HUES64 (cell line): ENCODE measurements around the gene VAPA.

Experiments
- H3K27ac ChIP-seq: 2 replicates; pipeline ENCODE4 v1.7.0; 2013; ENCODE audit warnings: low read depth, low read length, inconsistent platforms
- H3K27me3 ChIP-seq: 2 replicates; pipeline ENCODE4 v1.6.1; 2013; ENCODE audit warnings: mild to moderate bottlenecking, low read length; ENCODE audit not compliant: insufficient read depth
- H3K36me3 ChIP-seq: 2 replicates; pipeline ENCODE4 v1.6.1; 2013; ENCODE audit warnings: mild to moderate bottlenecking, low read length; ENCODE audit not compliant: insufficient read depth
- H3K4me1 ChIP-seq: 2 replicates; pipeline ENCODE4 v1.6.1; 2013; ENCODE audit warnings: mild to moderate bottlenecking, low read length, moderate library complexity; ENCODE audit not compliant: insufficient read depth
- H3K4me3 ChIP-seq: 2 replicates; pipeline ENCODE4 v1.5.1; 2013; ENCODE audit warnings: mild to moderate bottlenecking, low read length, moderate library complexity
- H3K9ac ChIP-seq: 2 replicates; pipeline ENCODE4 v1.6.1; 2013; ENCODE audit warnings: mild to moderate bottlenecking, low read depth, low read length
- H3K9me3 ChIP-seq: 2 replicates; pipeline ENCODE4 v1.6.1; 2013; ENCODE audit warnings: low read depth, low read length; ENCODE audit not compliant: insufficient read depth
- WGBS: fragments of 150-250, 120-280 bp; methylation state at CpG from one replicate; pipeline ENCODE4 v1.1.7; 2013; ENCODE audit warnings: missing lambda C conversion rate; 5-methylcytosine and 5-hydroxymethylcytosine counted together

Gene VAPA

DNA sequence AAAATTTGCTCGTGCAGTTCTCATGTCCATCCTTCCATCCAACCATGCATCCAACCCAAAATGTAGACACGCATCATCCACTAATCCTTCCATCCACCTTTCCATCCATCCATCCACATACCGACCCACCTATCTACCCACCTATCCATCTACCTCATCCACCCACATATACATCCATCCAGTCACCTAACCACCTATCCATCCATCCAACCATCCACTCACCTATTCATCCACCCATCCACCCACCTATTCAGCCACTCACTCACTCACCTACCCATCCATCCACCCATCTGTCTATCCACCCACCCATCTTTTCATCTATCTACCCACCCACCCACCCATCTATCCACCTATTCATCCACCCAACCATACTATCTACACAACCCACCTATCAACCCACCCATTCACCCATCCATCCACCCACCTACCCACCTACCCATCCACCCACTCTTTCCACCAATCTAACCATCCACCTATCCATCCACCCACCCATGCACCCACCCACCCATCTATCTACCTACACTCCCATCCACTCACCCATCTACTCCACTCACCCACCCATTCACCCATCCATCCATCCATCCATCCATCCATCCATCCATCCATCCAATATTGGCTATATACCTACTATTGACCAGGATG is 94.3 kb downstream of the VAPA start:
- H3K27me3 ChIP-seq, result no peaks in the 10 kb centered on the region
- no peaks in the 10 kb centered on the region for H3K9me3 ChIP-seq
- H3K4me3 ChIP-seq, result no peak overlapping the region
- no peaks in the 10 kb centered on the region for H3K4me1 ChIP-seq
- H3K27ac ChIP-seq, result no peak overlapping the region
- no peaks in the 10 kb centered on the region for H3K36me3 ChIP-seq
- H3K9ac ChIP-seq, result no peak overlapping the region
- WGBS, result 94% methylated on average over 3 of the region's 3 CpGs
